Astrocyte (in vitro differentiated cells and primary cell): Measurements from ENCODE around the gene ATP2C2.

Experiments used
- CTCF ChIP-seq: IDR thresholded peaks from 2 replicates; pipeline ENCODE4 v1.5.1; 2011; ENCODE audit warnings: low read depth, mild to moderate bottlenecking, inconsistent platforms, low read length, moderate library complexity; ENCODE audit not compliant: insufficient read depth
- EZH2 ChIP-seq: IDR thresholded peaks from 2 replicates; pipeline ENCODE4 v1.6.1; 2012; ENCODE audit warnings: mild to moderate bottlenecking, low read length, inconsistent platforms; ENCODE audit not compliant: insufficient read depth

GRCh38 chr16:84319146-84319760, 49.1 kb upstream of the ATP2C2 start:
- TF ChIP-seq CTCF, result no peak
- no peak for TF ChIP-seq EZH2
